GM19397 (cell line): ENCODE results near the gene CCT7.
"Not testable (repeated sequence)": the region's sequence is repeated elsewhere in the genome, so short reads cannot be mapped to it uniquely, and the experiment has no call there.

Source experiments
- ATAC-seq: cut with Tn5 transposase; IDR thresholded peaks from one replicate; pipeline ENCODE4 v1.9.1; 2021; ENCODE audit warnings: mild to moderate bottlenecking, moderate library complexity; ENCODE audit not compliant: unreplicated experiment

CCT7 gene

GRCh38 chr2:73254343-73255006 is 20.4 kb downstream of the CCT7 start:
- no peak for ATAC-seq

- no peak for ATAC-seq
Measured at GRCh38 chr2:73255007-73255644, 21.0 kb downstream of the CCT7 start.

GRCh38 chr2:73255907-73256617 is 22.0 kb downstream of the CCT7 start:
- no peak for ATAC-seq

- no peak for ATAC-seq
Measured at GRCh38 chr2:73256618-73256922, 22.5 kb downstream of the CCT7 start.

- ATAC-seq: no peak
Measured at GRCh38 chr2:73257021-73257420, 22.9 kb downstream of the CCT7 start.

- ATAC-seq: no peak
Measured at GRCh38 chr2:73257425-73258125, 23.5 kb downstream of the CCT7 start.

- ATAC-seq: no peak
Measured at GRCh38 chr2:73258186-73258912, 24.2 kb downstream of the CCT7 start.

GRCh38 chr2:73258913-73259215 is 24.8 kb downstream of the CCT7 start:
- no peak for ATAC-seq

- no peak for ATAC-seq
Measured at GRCh38 chr2:73259276-73259675, 25.2 kb downstream of the CCT7 start.

GRCh38 chr2:73259704-73260337 is 25.7 kb downstream of the CCT7 start:
- ATAC-seq: no peak

- no peak for ATAC-seq
Measured at GRCh38 chr2:73260338-73260984, 26.4 kb downstream of the CCT7 start.

GRCh38 chr2:73262108-73262651 is 28.1 kb downstream of the CCT7 start:
- ATAC-seq: no peak

GRCh38 chr2:73262691-73263429 is 28.8 kb downstream of the CCT7 start:
- ATAC-seq: not testable (repeated sequence)

GRCh38 chr2:73263540-73264331 is 29.6 kb downstream of the CCT7 start:
- ATAC-seq: no peak

GRCh38 chr2:73264332-73264606 is 30.2 kb downstream of the CCT7 start:
- ATAC-seq: no peak

- no peak for ATAC-seq
Measured at GRCh38 chr2:73264783-73265182, 30.7 kb downstream of the CCT7 start.

- ATAC-seq: no peak
Measured at GRCh38 chr2:73265298-73266060, 31.4 kb downstream of the CCT7 start.
